SW 1271 (cell line): ENCODE results near the gene USP17L28.
"Not testable (repeated sequence)": the region's sequence is repeated elsewhere in the genome, so short reads cannot be mapped to it uniquely, and the experiment has no call there.

Experiments used
- DNase-seq, 2 experiments: peaks; one replicate each; lab custom pipeline; 2025; lab: John Stamatoyannopoulos, UW

Gene USP17L28

GRCh38 chr4:9348593-9348992 is at the start of gene USP17L28:
USP17L28 (plus strand) TSS chr4:9348893; CDS start chr4:9348893, 0 bp downstream.
- DNase-seq, result not testable (repeated sequence)

- not testable (repeated sequence) for DNase-seq
Measured at GRCh38 chr4:9324191-9324590, 24.5 kb upstream of the USP17L28 start.

GRCh38 chr4:9324865-9325264 is 23.8 kb upstream of the USP17L28 start, which contains the start of gene USP17L24:
USP17L24 (plus strand) TSS chr4:9325165; CDS start chr4:9325165, 0 bp downstream.
- not testable (repeated sequence) for DNase-seq

GRCh38 chr4:9329611-9330010 is 19.1 kb upstream of the USP17L28 start, which contains the start of gene USP17L25:
USP17L25 (plus strand) TSS chr4:9329911; CDS start chr4:9329911, 0 bp downstream.
- not testable (repeated sequence) for DNase-seq

GRCh38 chr4:9334358-9334757 is 14.3 kb upstream of the USP17L28 start, which contains the start of gene USP17L26:
USP17L26 (plus strand) TSS chr4:9334658; CDS start chr4:9334658, 0 bp downstream.
- DNase-seq, result not testable (repeated sequence)

- not testable (repeated sequence) for DNase-seq
Measured at GRCh38 chr4:9339103-9339502, 9.6 kb upstream of the USP17L28 start, which contains the start of gene USP17L5. USP17L5 (plus strand) TSS chr4:9339403; CDS start chr4:9339403, 0 bp downstream.

- DNase-seq, result not testable (repeated sequence)
Measured at GRCh38 chr4:9343848-9344247, 4.8 kb upstream of the USP17L28 start, which contains the start of gene USP17L27. USP17L27 (plus strand) TSS chr4:9344148; CDS start chr4:9344148, 0 bp downstream.

- not testable (repeated sequence) for DNase-seq
Measured at GRCh38 chr4:9350866-9351265, 2.2 kb downstream of the USP17L28 start.

GRCh38 chr4:9353338-9353737 is 4.6 kb downstream of the USP17L28 start, which contains the start of gene USP17L29:
USP17L29 (plus strand) TSS chr4:9353638; CDS start chr4:9353638, 0 bp downstream.
- not testable (repeated sequence) for DNase-seq

GRCh38 chr4:9362829-9363228 is 14.1 kb downstream of the USP17L28 start, which contains the start of gene USP17L30:
USP17L30 (plus strand) TSS chr4:9363129; CDS start chr4:9363129, 0 bp downstream.
- not testable (repeated sequence) for DNase-seq

- not testable (repeated sequence) for DNase-seq
Measured at GRCh38 chr4:9379881-9380280, 31.2 kb downstream of the USP17L28 start.

- not testable (repeated sequence) for DNase-seq
Measured at GRCh38 chr4:9381012-9381534, 32.4 kb downstream of the USP17L28 start.

GRCh38 chr4:9384126-9384525 is 35.4 kb downstream of the USP17L28 start:
- no peak for DNase-seq

- not testable (repeated sequence) for DNase-seq
Measured at GRCh38 chr4:9389001-9389400, 40.3 kb downstream of the USP17L28 start.
